Subcutaneous abdominal adipose tissue (tissue), 5 donors: ENCODE measurements around the gene ST6GAL1.
"Not testable (repeated sequence)": the region's sequence is repeated elsewhere in the genome, so short reads cannot be mapped to it uniquely, and the experiment has no call there.

Experiments
- H3K27ac ChIP-seq: one replicate; pipeline ENCODE4 v1.7.0; 2013; ENCODE audit warnings: low read depth, mild to moderate bottlenecking, inconsistent platforms, low read length, moderate library complexity
- H3K27me3 ChIP-seq, 5 donors: one replicate each; pipeline ENCODE4 v1.7.0; 2013; ENCODE audit warnings: low read length in 5 of 5, inconsistent platforms in 1 of 5; ENCODE audit not compliant: control insufficient read depth in 5 of 5, insufficient read depth in 4 of 5
- H3K36me3 ChIP-seq, 5 donors: one replicate each; pipeline ENCODE4 v1.7.0; 2013; ENCODE audit warnings: low read length in 5 of 5; ENCODE audit not compliant: control insufficient read depth in 5 of 5, insufficient read depth in 5 of 5
- H3K4me1 ChIP-seq, 5 donors: one replicate each; pipeline ENCODE4 v1.7.0; 2013; ENCODE audit warnings: low read length in 5 of 5, mild to moderate bottlenecking in 3 of 5, moderate library complexity in 1 of 5; ENCODE audit not compliant: control insufficient read depth in 5 of 5, insufficient read depth in 5 of 5
- H3K4me3 ChIP-seq, 5 donors: one replicate each; pipeline ENCODE4 v1.7.0; 2013; ENCODE audit warnings: low read length in 5 of 5, low read depth in 1 of 5
- H3K9ac ChIP-seq, 5 donors: one replicate each; pipeline ENCODE4 v1.7.0; 2013; ENCODE audit warnings: low read length in 5 of 5, mild to moderate bottlenecking in 4 of 5, moderate library complexity in 3 of 5
- H3K9me3 ChIP-seq, 5 donors: one replicate each; pipeline ENCODE4 v1.7.0; 2013; ENCODE audit warnings: low read length in 5 of 5; ENCODE audit not compliant: control insufficient read depth in 5 of 5
- donor health status: healthy.
- donor health status: healthy.
- donor health status: healthy.
- donor health status: healthy.
- donor health status: healthy.

ST6GAL1 gene

GRCh38 chr3:186990277-186990676, 60.0 kb downstream of the ST6GAL1 start:
- no peak overlapping the region for H3K4me3 ChIP-seq
- H3K27me3 ChIP-seq = no peaks in the 10 kb centered on the region
- no peak overlapping the region for H3K27ac ChIP-seq
- peaks cover 0 to 3% (median 0%) of the 10 kb centered on the region in 5 donors for H3K36me3 ChIP-seq
- peaks cover 0 to 13% (median 9%) of the 10 kb centered on the region in 5 donors for H3K4me1 ChIP-seq
- no peak overlapping the region for H3K9ac ChIP-seq
- H3K9me3 ChIP-seq = no peaks in the 10 kb centered on the region

DNA sequence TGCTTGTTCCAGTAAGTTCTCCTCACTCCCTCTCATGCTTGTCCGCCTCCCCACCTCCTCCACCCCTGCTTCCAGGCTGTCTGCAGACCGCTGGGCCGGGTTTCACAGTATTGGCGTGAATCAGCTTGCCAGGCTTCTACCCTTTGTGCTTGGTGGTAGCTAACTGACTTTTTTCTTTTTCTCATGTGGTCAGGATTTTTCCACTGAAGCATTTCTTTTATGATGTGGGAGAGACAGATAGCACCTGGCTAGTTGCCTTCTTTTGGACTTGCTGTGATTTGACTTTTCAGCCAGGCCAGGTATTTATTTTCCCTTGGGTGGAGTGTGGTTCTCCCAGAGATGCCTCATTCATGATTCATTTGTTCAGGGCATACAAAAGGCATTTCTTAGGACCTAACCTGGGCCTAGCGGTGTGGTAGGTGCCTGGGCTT, 60.6 kb downstream of the ST6GAL1 start:
- no peaks in the 10 kb centered on the region for H3K9me3 ChIP-seq
- peaks cover 0 to 7% (median 3%) of the 10 kb centered on the region in 5 donors for H3K4me1 ChIP-seq
- H3K27ac ChIP-seq = no peak overlapping the region
- no peak overlapping the region for H3K9ac ChIP-seq
- no peak overlapping the region for H3K4me3 ChIP-seq
- H3K27me3 ChIP-seq = no peaks in the 10 kb centered on the region
- peaks cover 0 to 3% (median 0%) of the 10 kb centered on the region in 5 donors for H3K36me3 ChIP-seq

- Histone ChIP-seq H3K27me3 (no peaks in the 10 kb centered on the region), H3K27ac (no peak overlapping the region), H3K4me3 (no peak overlapping the region), H3K4me1 (peaks cover 0 to 4% (median 0%) of the 10 kb centered on the region in 5 donors), H3K9ac (no peak overlapping the region), H3K36me3 (peaks cover 0 to 3% (median under 1%) of the 10 kb centered on the region in 5 donors), H3K9me3 (no peaks in the 10 kb centered on the region)
Observed at GRCh38 chr3:186991470-186991869, 61.1 kb downstream of the ST6GAL1 start.

GRCh38 chr3:186992096-186992495, 61.8 kb downstream of the ST6GAL1 start:
- not testable (repeated sequence) for H3K9me3 ChIP-seq, H3K36me3 ChIP-seq, H3K4me3 ChIP-seq, H3K27ac ChIP-seq, H3K4me1 ChIP-seq, H3K27me3 ChIP-seq, H3K9ac ChIP-seq

DNA sequence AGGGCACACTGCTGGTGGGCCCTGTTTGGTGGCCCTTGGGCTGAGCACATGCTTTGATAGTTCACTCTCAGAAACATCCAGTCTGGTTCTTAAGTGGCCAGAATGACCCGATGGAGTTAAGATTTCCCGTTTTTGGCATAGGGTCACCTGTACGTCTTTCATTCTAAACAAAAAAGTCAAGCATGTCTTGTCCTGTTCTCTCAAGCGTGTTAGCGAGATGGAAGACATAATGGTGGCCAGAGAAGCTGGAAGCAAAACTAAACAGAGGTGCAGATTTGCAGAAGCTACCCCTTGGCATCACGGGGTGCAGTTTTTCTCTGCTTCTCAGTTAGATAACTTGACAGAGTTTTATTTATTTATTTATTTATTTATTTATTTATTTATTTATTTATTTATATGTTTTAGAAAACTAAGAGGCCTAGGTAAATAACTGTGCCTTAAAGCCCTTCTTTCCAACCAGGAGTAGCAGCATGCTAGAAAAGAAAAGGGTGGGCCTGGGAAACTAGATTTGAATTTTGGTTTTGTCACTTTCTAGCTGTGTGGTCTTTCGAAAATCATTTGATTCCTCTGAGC, 63.0 kb downstream of the ST6GAL1 start:
- Histone ChIP-seq H3K4me1 (peaks cover 0 to 4% (median 0%) of the 10 kb centered on the region in 5 donors), H3K9me3 (no peaks in the 10 kb centered on the region), H3K9ac (no peak overlapping the region), H3K36me3 (peaks cover 0 to 5% (median 2%) of the 10 kb centered on the region in 5 donors), H3K4me3 (no peak overlapping the region), H3K27me3 (no peaks in the 10 kb centered on the region), H3K27ac (no peak overlapping the region)

GRCh38 chr3:186994000-186994955, 64.0 kb downstream of the ST6GAL1 start:
- peaks cover 0 to 4% (median 0%) of the 10 kb centered on the region in 5 donors for H3K4me1 ChIP-seq
- H3K27me3 ChIP-seq = no peaks in the 10 kb centered on the region
- no peak overlapping the region for H3K4me3 ChIP-seq
- H3K9me3 ChIP-seq = no peaks in the 10 kb centered on the region
- peaks cover 0 to 5% (median 2%) of the 10 kb centered on the region in 5 donors for H3K36me3 ChIP-seq
- no peak overlapping the region for H3K9ac ChIP-seq
- H3K27ac ChIP-seq = no peak overlapping the region

GRCh38 chr3:186996356-186996755, 66.0 kb downstream of the ST6GAL1 start:
- Histone ChIP-seq H3K4me1 (peaks cover 0 to 6% (median 0%) of the 10 kb centered on the region in 5 donors), H3K27me3 (no peaks in the 10 kb centered on the region), H3K36me3 (peaks cover 0 to 5% (median 0%) of the 10 kb centered on the region in 5 donors), H3K4me3 (no peak overlapping the region), H3K9ac (no peak overlapping the region), H3K27ac (no peak overlapping the region), H3K9me3 (no peaks in the 10 kb centered on the region)

DNA sequence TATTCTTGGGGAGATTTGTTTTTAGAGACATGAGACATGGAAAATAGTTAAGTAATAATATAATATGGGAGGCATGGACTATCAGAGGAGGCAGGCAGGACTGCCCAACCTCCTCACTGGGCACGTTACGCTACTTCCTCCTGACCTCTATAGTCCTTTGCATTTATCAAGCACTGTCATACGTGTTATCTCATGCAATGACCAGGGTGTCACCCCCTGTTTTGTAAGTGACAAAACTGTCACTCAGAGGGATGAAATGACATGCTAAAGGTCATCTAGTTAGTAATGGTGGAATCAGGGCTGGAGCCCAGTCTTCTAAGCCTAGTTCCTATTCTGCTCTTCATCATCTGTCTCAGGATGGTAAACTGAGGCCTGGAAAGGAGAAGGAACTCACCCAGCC, 66.7 kb downstream of the ST6GAL1 start:
- Histone ChIP-seq H3K36me3 (peaks cover 0 to 5% (median 0%) of the 10 kb centered on the region in 5 donors), H3K4me3 (no peak overlapping the region), H3K4me1 (peaks cover 0 to 7% (median 0%) of the 10 kb centered on the region in 5 donors), H3K27ac (no peak overlapping the region), H3K9ac (no peak overlapping the region), H3K27me3 (no peaks in the 10 kb centered on the region), H3K9me3 (no peaks in the 10 kb centered on the region)

GRCh38 chr3:186997473-186997939, 67.2 kb downstream of the ST6GAL1 start:
- H3K9me3 ChIP-seq = no peaks in the 10 kb centered on the region
- peaks cover 0 to 5% (median 0%) of the 10 kb centered on the region in 5 donors for H3K36me3 ChIP-seq
- H3K4me3 ChIP-seq = no peak overlapping the region
- H3K9ac ChIP-seq = no peak overlapping the region
- peaks cover 0 to 7% (median 0%) of the 10 kb centered on the region in 5 donors for H3K4me1 ChIP-seq
- no peak overlapping the region for H3K27ac ChIP-seq
- H3K27me3 ChIP-seq = no peaks in the 10 kb centered on the region

DNA sequence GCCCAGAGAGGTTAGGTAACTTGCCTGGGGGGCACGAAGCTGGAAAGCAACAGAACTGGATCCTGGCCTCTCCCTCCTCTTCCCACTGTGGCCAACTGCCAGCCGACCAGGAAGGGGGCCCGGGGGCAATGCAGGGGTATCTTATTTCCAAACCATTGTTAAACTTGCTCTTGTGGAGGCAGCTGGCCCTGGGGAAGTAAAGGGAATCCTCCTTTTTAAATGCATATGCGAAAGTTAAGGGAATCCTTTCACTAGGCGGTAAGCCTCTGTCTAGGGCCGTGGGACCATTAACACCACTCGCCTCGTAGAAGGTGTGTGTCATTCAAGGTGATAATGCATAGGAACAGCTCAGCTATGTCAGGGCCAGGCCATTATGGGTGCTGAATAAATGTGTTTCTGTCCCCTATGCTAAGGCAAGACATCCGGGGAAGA, 68.6 kb downstream of the ST6GAL1 start:
- H3K27ac ChIP-seq = no peak overlapping the region
- peaks cover 0 to 5% (median 0%) of the 10 kb centered on the region in 5 donors for H3K36me3 ChIP-seq
- no peak overlapping the region for H3K9ac ChIP-seq
- H3K4me1 ChIP-seq = peaks cover 0 to 7% (median 0%) of the 10 kb centered on the region in 5 donors
- H3K4me3 ChIP-seq = no peak overlapping the region
- H3K9me3 ChIP-seq = no peaks in the 10 kb centered on the region
- no peaks in the 10 kb centered on the region for H3K27me3 ChIP-seq
